Pancreas (tissue), 10 donors: ENCODE measurements around the gene TREM1. TPM values are rescaled to one million over a fixed set of nuclear protein-coding genes. Genes with fewer than 3 reads are reported as not detected.
A peak's percentile ranks its signal among the peaks of the same experiment; 100 is the strongest.
"Not testable (repeated sequence)": the region's sequence is repeated elsewhere in the genome, so short reads cannot be mapped to it uniquely, and the experiment has no call there.

Experiments used
- ATAC-seq, 4 donors: fragments of 200-7000 bp; cut with Tn5 transposase; one replicate each; pipeline versions ENCODE4 v1.8.0 to v1.9.1; 2020; ENCODE audit warnings: mild to moderate bottlenecking in 4 of 4, moderate library complexity in 4 of 4
- DNase-seq, 6 donors: peaks; one replicate each; pipeline ENCODE4 v3.0.0-alpha.2; 2020
- FAIRE-seq: peaks from 2 replicates; lab custom pipeline; 2012; peaks lifted over from hg19 to GRCh38; lab: Jason Lieb, UNC
- H3K27ac ChIP-seq, 4 donors: fragments of 200-600 bp; sonication (generic); 1 replicate in 3 of 4; 2 replicates in 1 of 4; pipeline versions ENCODE4 v1.5.0 to v1.8.0; 2020
- H3K27me3 ChIP-seq, 4 donors: fragments of 200-600 bp; one replicate each; pipeline ENCODE4 v1.8.0; 2021
- H3K36me3 ChIP-seq, 3 donors: fragments of 200-600 bp; sonication (generic) in 1 of 3; one replicate each; pipeline versions ENCODE4 v1.5.0 to v1.8.0; 2020 to 2021
- H3K4me1 ChIP-seq, 3 donors: fragments of 200-600 bp; one replicate each; pipeline ENCODE4 v1.8.0; 2021
- H3K4me3 ChIP-seq, 4 donors: fragments of 200-600 bp; sonication (generic) in 2 of 4; one replicate each; pipeline versions ENCODE4 v1.5.0 to v1.8.0; 2020 to 2021
- H3K9me3 ChIP-seq, 4 donors: fragments of 200-600 bp; one replicate each; pipeline ENCODE4 v1.8.0; 2021
- CTCF ChIP-seq, 4 donors: fragments of 200-600 bp; sonication (generic) in 3 of 4; IDR thresholded peaks; one replicate each; pipeline versions ENCODE4 v1.5.0 to v1.8.0; 2021; ENCODE audit warnings: antibody characterized with exemption in 4 of 4
- WGBS, 2 donors: extraction: QIAGEN DNeasy Blood & Tissue Kit; methylation state at CpG; one replicate each; pipeline ENCODE4 v1.1.7; 2013; 5-methylcytosine and 5-hydroxymethylcytosine counted together
- intact Hi-C, 3 donors: fragments of 100-400 bp; cut with DNase I; formaldehyde crosslinking; loops; one replicate each; pipeline versions ENCODE4 v1.11.1 to v1.14.2; 2022
- polyA plus RNA-seq, 2 donors: library from polyadenylated mRNA; stranded (reverse); fragments of 200-250 nt; gene quantifications; one replicate each; pipeline ENCODE4 v1.2.3, GENCODE V29; 2013
- total RNA-seq, 6 donors: library from RNA; stranded (reverse); fragmentation: NEBNext Ultra II Directional in 4 of 6; extraction: Animal tissue kit (Norgen Biotek cat#: 25700) in 4 of 6; gene quantifications; one replicate each; pipeline versions ENCODE4 v1.2.1 to v1.2.4, GENCODE V29; 2021 to 2023
- donor health status: healthy with polysubstance abuse.
- donor health status: DM: no; HTN: no; CAD: no; lungs with moderate emphysema.
- donor health status: DM: no; HTN: no; CAD: no.
- donor health status: control.
- donor health status: control.
- donor health status: Bipolar disorder and iron deficiency.
- donor health status: DM: yes; HTN: yes; CAD: no.
- donor health status: DM: no; HTN: no; CAD: no.
- donor health status: DM: no; HTN: no; CAD: no.
- donor health status: DM: yes; HTN: yes; CAD: no.

Gene TREM1
- total and polyA plus RNA-seq, 8 donors, result 0.08 to 2.8 (median 0.28) TPM; not detected in 1

- H3K9me3 ChIP-seq, result no peaks in the 10 kb centered on the region
- peak; percentile 37 for FAIRE-seq
- no peak for ATAC-seq
- no peaks in the 10 kb centered on the region for H3K27me3 ChIP-seq
- 43 to 59% methylated on average over 3 of the region's 3 CpGs for WGBS, 2 donors
- no peaks in the 10 kb centered on the region for H3K4me1 ChIP-seq
- H3K27ac ChIP-seq, result no peak overlapping the region
- intact Hi-C loops, result no loop called here
- TF ChIP-seq CTCF (IDR thresholded peaks at IDR 0.05), result no peak
- H3K36me3 ChIP-seq, result no peaks in the 10 kb centered on the region
- DNase-seq, result no peak
- H3K4me3 ChIP-seq, result no peak overlapping the region
Observed at GRCh38 chr6:41298785-41299502, 12.5 kb upstream of the TREM1 start.

- ATAC-seq, DNase-seq, H3K27ac ChIP-seq, H3K36me3 ChIP-seq, H3K4me1 ChIP-seq, intact Hi-C loops, FAIRE-seq, H3K9me3 ChIP-seq, H3K4me3 ChIP-seq, H3K27me3 ChIP-seq: not testable (repeated sequence)
- 64% methylated on average over 5 of the region's 5 CpGs for WGBS, 2 donors
Observed at GRCh38 chr6:41297248-41297647, 10.8 kb upstream of the TREM1 start.

GRCh38 chr6:41294214-41294872 is 7.9 kb upstream of the TREM1 start:
- intact Hi-C loops, result no loop called here
- no peak for ATAC-seq

GRCh38 chr6:41291717-41292116 is 5.2 kb upstream of the TREM1 start:
- FAIRE-seq (no peak), ATAC-seq (no peak), DNase-seq (no peak)
- Histone ChIP-seq H3K27ac (no peak overlapping the region), H3K27me3 (no peaks in the 10 kb centered on the region), H3K9me3 (no peaks in the 10 kb centered on the region), H3K36me3 (no peaks in the 10 kb centered on the region), H3K4me1 (peaks cover 0 to 4% (median 0%) of the 10 kb centered on the region in 3 donors), H3K4me3 (no peak overlapping the region)
- WGBS, 2 donors, result 48 to 71% methylated on average over 1 of the region's 1 CpG
- intact Hi-C loops, result no loop called here
- no peak for TF ChIP-seq CTCF (IDR thresholded peaks at IDR 0.05)

More at GRCh38 chr6:41294214-41294872, 7.9 kb upstream of the TREM1 start:
- no peak overlapping the region for H3K27ac ChIP-seq
- H3K36me3 ChIP-seq, result no peaks in the 10 kb centered on the region
- no peaks in the 10 kb centered on the region for H3K4me1 ChIP-seq
- H3K9me3 ChIP-seq, result no peaks in the 10 kb centered on the region
- FAIRE-seq (no peak), DNase-seq (no peak)
- no peak overlapping the region for H3K4me3 ChIP-seq
- H3K27me3 ChIP-seq, result no peaks in the 10 kb centered on the region
- TF ChIP-seq CTCF (IDR thresholded peaks at IDR 0.05), result no peak
- 79 to 94% methylated on average over 3 of the region's 3 CpGs for WGBS, 2 donors

- no peak overlapping the region for H3K4me3 ChIP-seq
- no peaks in the 10 kb centered on the region for H3K27me3 ChIP-seq
- no peak for TF ChIP-seq CTCF (IDR thresholded peaks at IDR 0.05)
- H3K9me3 ChIP-seq, result no peaks in the 10 kb centered on the region
- H3K36me3 ChIP-seq, result no peaks in the 10 kb centered on the region
- FAIRE-seq (no peak), ATAC-seq (no peak), DNase-seq (no peak)
- intact Hi-C loops, result no loop called here
- H3K4me1 ChIP-seq, result peaks cover 0 to 4% (median 0%) of the 10 kb centered on the region in 3 donors
- H3K27ac ChIP-seq, result no peak overlapping the region
- 81 to 88% methylated on average over 4 of the region's 4 CpGs for WGBS, 2 donors
Observed at GRCh38 chr6:41289815-41290214, 3.3 kb upstream of the TREM1 start.
